Measurements from ENCODE around the gene LRRN1.

DNA sequence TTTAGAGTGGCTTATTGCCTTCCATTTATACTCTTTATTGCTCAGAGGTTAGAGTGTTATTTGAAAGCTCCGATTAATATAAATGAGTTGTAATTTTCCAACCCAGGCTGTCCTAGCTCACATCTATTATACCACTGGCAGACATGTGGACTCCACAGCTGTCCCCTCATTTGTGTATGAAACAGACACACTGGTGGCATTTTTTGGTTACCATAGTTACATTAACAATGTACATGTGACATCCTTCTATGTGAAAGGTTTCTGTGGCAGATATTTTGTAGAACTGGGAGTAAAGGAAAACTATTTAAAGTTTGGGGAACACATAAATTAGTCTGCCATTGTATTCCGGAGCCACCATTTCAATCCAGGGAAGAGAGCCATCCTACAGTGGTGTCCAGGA is 5.3 kb downstream of the LRRN1 start:
- no peak for TF ChIP-seq POLR2A (IDR thresholded peaks at IDR 0.05; ENCODE audit: low read length)
- TF ChIP-seq HOXA7 (CRISPR knock-in tag; IDR thresholded peaks at IDR 0.05), result no peak
- TF ChIP-seq, protein P1, sequence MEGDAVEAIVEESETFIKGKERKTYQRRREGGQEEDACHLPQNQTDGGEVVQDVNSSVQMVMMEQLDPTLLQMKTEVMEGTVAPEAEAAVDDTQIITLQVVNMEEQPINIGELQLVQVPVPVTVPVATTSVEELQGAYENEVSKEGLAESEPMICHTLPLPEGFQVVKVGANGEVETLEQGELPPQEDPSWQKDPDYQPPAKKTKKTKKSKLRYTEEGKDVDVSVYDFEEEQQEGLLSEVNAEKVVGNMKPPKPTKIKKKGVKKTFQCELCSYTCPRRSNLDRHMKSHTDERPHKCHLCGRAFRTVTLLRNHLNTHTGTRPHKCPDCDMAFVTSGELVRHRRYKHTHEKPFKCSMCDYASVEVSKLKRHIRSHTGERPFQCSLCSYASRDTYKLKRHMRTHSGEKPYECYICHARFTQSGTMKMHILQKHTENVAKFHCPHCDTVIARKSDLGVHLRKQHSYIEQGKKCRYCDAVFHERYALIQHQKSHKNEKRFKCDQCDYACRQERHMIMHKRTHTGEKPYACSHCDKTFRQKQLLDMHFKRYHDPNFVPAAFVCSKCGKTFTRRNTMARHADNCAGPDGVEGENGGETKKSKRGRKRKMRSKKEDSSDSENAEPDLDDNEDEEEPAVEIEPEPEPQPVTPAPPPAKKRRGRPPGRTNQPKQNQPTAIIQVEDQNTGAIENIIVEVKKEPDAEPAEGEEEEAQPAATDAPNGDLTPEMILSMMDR (IDR thresholded peaks at IDR 0.05), result no peak
- no peak for TF ChIP-seq EP300 (IDR thresholded peaks at IDR 0.05)
- TF ChIP-seq BHLHE40 (IDR thresholded peaks at IDR 0.05; ENCODE audit: low read depth, low read length), result no peak
- no peak for TF ChIP-seq CHD2 (IDR thresholded peaks at IDR 0.05; ENCODE audit: low read length, partially characterized antibody)
- TF ChIP-seq JUNB (IDR thresholded peaks at IDR 0.05), result no peak
- TF ChIP-seq MYC (IDR thresholded peaks at IDR 0.05; ENCODE audit: borderline replicate concordance, low read length), result no peak
